Middle frontal gyrus (tissue), 1 donor: ENCODE data around the gene MAP3K12.
"Not testable (repeated sequence)": the region's sequence is repeated elsewhere in the genome, so short reads cannot be mapped to it uniquely, and the experiment has no call there.

Experiments
- DNase-seq: peaks from one replicate; pipeline ENCODE4 v3.0.0-alpha.2; 2015; ENCODE audit warnings: low spot score; ENCODE audit errors: extremely low spot score

Gene MAP3K12

DNA sequence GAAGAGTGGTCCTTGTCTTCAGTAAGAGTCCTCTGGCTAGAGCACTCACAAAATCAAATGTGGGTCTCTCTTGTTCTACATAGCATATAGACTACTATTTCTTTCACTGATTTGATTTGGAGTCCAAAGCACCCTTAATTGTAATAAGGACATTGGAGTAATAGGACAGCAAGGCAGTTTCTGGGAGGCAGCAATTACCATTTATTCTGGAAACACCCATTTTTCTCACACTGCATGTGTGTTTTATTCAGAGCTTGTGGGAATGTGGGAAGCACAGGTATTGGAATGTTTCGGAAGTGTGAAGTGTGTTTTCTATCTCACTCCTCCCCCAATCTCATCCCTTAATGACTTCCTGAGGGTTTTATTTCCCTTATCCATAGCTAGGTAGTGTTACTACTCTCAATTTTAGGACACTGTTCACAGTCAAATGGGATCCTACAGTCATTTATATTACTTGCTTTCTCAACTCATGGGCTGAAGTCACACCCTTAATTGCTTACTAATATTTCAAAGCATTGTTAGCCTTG is 27.1 kb downstream of the MAP3K12 start:
- DNase-seq: no peak

DNA sequence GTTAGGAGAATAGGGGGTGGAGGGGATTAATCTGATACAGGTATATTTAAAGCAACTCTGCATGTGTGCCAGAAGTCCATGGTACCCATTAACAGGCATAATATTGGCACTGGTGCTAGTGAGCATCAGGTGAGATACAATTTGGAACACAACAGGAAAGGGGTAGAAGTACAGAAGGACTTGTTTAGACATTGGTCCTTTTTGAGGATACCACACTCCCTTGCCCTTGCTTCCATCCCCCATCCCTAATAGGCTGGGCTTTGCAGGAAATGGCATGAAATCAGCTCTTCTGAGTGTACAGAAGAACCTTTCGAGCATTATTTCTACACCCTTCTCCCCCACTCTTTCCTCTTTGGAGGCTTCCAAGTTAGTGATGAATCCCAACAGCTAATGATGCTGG is 31.0 kb downstream of the MAP3K12 start:
- no peak for DNase-seq

DNA sequence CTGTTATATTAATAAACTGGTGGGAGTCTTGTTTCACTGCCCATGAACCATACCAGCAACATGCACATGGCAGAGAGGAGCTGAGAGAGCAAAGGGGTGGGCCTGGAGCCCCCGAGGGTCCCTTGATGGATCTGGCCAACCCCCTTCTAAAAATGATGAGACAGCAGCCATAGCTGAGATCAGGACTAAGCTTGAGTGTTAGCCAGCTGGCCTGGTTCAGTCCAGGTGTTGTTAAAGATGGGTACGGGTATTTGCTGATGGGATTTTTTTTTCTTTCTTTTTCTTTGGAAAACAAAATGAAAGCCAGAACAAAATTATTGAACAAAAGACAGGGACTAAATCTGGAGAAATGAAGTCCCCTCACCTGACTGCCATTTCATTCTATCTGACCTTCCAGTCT is 31.4 kb downstream of the MAP3K12 start:
- DNase-seq: no peak

DNA sequence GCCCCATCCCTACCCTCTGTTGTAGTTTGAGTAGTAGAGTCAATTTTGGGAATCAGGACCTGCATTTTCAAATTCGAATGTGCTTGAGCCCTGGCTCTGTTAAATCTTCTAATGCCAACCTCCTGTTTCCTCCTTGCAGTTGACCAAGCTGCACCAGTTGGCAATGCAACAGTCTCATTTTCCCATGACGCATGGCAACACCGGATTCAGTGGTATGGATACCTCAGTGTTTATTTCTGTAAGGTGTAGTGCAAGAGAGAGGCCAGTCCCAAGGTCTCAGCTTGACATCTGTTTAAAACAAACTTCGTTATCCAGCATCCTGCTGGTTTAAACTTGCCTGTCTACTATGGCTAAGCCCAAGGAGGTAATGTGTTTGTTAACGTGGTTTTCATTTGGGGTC is 32.2 kb downstream of the MAP3K12 start:
- no peak for DNase-seq

DNA sequence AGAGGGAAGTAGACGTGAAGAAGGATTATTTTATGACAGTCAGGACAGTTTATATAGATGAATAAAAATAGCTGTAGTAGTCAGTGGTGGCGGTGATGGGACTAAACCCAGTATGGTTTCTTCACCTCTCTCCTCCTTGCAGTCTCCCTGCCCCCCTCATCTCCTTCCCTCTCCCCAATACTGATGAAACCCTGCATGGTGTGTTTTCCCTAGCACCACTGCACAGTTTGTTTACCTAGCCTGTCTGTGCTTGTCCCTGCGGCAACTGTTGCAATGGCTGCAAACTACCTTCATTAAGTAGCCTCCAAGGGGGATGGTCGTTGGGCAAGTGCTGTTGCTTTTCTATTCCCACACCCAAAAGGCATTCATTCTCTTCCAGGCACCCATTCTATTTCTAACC is 32.6 kb downstream of the MAP3K12 start:
- no peak for DNase-seq

DNA sequence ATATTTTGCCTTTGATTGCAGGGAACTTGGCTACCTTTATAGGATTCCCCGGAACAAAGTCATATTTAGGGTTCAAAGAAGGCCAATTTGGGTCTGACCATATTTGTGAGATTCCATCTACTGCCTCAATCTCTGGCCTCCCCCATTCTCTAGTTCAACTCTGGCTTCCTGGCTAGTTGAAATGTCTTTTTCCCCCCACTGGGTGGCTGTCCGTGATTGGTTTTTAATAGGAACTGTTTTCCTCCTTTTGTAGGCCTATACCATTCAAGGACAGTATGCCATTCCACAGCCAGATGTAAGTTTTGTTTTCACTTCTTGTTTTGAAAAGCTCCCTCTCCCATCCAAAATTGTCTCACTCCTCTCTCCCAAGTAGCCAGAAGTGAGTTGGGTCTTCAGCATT is 33.6 kb downstream of the MAP3K12 start:
- no peak for DNase-seq

DNA sequence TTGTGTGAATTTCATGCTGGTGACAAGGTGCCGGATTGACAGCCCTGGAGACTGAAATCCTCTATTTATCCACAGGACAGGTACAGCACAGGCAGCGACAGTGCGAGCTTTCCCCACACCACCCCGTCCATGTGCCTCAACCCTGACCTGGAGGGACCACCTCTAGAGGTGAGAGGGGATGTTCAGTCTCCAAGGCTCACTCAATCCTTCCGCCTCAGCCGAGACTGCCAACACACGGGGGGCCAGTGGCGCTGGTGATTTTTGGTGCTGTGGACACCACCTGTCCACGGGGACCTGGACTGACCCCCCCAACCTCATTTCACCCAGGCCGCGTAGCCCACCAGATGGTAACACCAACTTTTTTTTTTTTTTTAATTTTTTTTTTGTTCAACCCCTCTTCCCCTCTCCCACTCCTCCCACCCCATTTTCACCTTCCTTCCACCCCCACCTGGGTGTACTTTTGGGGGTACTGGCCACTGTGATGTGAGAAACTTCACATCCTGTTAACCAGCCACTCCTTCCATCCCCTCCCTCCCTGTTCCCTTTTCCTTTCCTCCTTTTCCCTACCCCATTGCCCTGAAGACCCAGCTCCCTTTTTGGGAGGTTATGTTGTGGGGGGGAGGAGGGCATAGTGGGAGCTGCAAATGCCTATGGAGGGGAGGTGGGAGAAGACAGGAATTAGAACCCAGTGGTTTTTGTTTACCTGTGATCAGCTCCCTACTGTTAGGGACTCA is 34.4 kb downstream of the MAP3K12 start:
- DNase-seq: no peak

DNA sequence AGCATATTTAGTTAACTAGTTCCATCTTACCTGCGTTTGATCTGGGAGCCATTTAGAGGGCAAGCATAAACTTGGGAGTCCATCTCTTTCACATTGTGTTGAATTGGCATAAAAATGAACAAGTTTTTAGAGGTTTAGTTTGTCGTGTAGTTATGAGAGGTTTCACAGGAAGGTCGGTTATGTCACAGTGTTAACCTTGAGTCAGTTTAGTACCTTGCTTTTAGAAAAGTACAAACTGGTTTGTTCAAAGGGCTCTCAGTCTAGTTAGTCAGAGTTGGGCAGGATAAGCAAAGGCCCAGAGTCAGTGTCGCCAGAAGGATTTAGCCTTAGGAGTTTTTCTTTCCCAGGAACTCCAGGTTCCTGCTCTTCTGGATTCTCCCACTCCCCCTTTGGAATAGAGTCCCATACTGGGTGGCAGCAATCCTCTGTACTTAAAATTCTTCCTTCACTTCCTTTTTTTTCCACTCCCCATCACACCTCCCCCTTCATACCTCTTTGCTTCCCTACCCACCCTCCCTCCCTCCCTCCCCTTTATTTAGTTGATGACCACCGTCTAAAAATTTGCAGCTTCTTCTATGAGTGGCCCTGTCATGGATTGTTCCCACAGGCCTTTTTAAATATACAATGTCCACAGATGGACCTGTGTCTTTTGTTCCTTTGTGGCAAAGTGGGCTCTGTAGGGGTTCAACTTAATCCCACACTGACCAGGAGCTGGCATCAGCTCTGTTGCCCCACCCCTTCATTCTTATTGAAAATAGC is 35.3 kb downstream of the MAP3K12 start:
- DNase-seq: no peak

DNA sequence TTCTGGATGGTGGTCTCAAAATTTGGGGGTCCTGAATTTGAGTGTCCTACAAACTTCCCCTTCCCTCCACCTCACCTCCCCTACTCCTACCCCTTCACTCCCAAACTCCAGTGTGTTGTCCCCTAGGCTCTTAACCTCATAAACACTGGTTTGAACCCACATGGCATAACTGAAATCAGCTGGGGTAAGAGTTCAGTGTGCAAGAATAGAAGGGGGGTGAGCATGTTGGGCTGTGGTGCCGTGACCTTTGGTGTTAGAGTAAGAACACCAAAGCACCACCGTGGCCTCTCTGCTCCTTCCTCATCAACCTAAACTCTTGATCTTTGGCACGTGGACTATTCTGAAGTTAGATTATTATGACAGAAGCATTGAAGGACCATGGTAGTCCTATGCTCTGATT is 36.3 kb downstream of the MAP3K12 start:
- no peak for DNase-seq

DNA sequence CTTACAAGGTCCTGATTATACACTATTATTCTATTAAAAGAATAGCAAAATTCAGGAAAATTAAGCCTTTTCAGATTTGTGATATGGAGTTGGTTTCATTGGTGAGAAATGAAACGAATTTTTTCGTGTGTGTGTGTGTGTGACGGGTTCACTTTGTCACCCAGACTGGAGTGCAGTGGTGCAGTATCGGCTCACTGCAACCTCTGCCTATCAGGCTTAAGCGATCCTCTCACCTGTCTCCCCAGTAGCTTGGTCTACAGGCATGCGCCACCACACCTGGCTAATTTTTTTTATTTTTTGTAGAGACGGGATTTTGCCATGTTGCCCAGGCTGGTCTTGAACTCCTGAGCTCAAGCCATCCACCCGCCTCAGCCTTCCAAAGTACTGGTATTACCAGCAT is 37.7 kb downstream of the MAP3K12 start:
- no peak for DNase-seq

DNA sequence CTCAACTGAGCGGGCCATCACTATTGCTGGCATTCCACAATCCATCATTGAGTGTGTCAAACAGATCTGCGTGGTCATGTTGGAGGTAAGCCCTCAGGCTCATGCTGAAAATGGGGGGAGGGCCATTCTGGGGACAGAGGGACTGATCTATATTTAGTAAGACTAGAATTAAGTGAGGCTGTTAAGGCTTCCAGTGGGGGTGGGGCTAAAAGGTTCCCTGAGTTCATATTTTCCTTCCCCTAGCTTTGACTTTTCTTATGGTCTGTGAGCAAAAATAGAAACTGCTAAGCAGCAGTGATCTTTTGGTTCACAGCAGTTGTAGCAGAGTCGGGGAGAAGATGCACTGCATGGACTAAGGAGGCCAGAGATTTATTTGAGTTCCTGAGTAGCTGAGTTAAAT is 38.2 kb downstream of the MAP3K12 start:
- DNase-seq: no peak

DNA sequence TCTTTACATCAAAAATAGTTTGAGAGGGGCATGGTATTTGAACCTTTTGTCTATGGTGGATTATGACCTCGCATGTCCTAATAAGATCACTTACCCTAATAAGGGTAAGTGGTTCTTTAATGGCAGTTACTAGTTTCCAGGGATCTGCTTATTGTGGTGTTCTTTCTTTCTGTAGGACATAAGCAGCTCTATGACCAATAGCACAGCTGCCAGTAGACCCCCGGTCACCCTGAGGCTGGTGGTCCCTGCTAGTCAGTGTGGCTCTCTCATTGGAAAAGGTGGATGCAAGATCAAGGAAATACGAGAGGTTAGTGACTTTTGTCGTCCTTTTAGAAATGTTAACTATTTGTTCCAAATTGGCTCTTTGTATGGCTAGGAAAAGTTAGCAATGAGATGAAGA is 40.2 kb downstream of the MAP3K12 start:
- no peak for DNase-seq

DNA sequence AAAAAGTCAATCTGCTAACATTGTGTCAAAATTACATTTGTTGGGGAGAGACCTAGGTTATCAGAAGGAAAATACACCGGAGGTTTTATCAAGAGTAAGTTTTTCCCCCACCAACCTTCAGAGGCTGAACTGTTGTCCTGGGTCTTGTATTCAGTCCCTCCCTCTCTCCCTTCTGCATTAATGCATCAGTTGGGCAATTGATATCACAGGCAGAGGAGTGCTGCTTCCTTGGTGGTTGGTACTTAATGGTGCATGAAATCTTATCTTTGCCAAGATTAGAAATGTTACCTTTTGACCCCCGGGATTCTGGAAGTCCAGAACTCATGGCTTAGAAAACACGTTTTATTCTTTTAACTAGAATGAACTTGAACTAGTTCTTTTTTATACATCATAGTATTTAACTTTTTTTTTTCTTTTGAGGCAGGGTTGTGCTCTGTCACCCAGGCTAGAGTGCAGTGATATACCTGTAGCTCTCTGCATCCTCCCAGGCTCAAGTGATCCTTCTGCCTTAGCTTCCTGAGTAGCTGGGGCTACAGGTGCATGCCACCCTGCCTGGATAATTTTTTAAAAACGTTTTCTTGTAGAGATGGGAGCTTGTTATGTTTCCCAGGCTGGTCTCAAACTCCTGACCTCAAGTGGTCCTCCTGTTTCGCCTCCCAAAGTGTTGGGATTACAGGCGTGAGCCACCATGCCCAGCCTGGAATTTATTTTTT is 42.4 kb downstream of the MAP3K12 start:
- DNase-seq: no peak

DNA sequence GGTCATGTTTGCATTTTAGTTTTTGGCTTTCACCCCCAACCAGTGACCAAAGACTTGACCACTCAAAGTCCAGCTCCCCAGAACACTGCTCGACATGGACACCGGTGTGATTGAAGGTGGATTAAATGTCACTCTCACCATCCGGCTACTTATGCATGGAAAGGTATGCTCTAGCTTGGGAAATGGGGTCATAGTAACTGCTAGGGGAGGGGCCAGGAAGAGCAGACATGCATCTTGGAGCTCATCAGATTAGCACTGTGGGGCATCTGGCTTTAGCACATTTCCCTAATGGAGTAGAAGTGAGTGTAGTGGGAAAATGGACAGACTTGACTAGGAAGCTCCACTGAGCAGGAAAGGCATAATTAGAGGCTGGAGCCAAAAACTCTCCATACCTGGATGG is 44.6 kb downstream of the MAP3K12 start:
- DNase-seq: no peak

DNA sequence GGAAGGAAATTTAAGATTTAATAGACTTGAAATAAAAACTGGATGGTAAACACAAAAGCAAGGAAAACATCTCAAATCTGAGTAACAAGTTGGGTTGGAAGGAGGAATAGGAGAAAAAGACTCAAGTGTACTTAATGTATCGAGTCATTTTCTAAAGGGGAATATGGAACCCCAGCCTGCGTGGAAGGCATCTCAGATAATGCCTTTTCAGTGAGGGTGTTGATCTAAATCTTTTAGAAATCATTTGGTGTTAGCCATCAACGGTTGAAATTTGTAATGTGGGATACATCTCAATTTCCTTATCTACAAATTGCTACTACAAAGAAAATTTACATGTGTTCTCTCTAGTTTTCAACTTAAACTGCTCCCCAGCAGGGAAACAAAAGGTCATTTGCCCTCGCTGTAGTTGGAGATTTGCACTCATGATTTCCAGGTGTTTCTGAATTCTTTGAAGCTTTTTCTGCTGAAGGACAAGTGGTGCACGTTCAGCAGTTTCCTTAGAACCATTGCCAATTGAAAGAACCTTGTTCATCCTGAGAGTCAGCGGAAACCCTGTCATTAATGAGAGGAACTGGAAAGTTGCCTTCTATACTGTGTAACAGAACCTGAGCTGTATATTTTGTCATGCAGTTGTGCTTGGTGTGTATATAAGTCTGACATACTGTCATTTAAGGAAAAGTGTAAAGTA is 45.2 kb downstream of the MAP3K12 start:
- no peak for DNase-seq

DNA sequence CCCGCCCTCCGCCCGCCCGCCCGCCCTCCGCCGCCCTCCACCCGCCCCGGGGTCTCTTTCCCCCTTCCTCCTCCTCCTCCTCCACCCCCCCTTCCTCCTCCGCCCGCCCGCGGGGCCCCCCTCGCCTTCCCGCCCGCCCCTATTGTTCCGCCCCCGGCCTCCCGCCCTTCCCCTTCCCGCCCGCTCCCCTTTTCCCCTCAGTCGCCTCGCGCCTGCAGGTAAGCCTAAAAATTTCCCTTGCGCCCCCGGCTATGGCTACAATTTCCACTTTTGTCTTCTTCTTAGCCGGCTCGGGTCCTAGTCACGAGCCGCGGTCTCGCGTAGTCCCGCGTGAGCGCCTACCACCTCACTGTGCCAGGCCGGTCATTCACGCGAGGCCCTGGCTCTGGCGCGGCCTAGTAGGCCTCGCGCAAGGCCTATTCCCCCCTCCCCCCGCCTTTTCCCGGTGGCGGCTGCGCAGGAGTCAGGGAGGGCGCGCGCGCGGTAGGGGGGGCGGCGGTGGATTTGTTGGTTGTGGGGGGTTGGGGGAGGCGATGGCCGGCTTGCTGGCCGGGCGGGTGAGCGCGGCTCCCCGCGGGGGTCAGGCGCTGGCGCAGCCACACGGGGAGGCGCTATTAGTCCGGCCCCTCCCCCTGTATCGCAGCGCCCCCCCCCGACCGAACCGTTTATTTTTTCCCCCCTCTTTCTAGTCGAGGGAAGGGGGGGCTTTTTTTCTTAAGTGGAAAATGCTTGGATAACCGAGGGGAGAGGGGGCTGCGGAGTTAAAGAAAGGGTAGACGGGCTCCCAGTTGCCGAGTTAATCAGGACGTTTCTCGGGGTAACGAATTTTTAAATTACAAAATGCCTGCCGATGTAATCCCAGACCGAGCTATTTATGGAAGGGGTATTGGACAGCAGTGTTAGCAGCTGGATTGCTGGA is 46.8 kb downstream of the MAP3K12 start:
- peak; percentile 40 for DNase-seq

DNA sequence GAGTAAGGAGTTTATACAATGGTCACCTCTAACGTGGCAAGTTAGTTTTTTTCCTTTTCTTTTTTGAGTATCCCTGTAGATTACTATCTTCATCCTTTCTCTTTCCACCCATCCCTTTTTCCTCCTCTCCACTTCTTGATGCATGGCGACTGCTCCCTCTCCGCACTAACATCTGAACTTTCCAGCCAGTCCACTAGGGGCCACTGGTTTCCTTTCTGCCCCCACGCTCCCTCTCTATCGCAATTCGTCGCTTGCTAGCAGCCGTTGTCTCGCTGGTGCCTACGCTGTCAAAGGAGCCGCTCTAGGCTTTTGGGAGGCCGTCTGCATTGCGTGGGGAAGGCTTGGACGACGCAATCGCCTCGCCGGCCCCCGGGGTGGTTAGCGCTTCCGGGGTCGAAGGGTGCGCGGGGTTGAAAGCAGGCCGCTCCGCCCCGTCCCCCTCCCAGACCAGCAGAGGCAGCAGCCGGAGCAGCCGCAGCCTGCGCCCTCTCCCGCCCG is 47.5 kb downstream of the MAP3K12 start, which contains the start of gene PCBP2:
PCBP2 (plus strand) TSS at position 442 of the 498 bp plus-strand sequence. CDS start 2,699 bp downstream, outside the sequence.
- peak; percentile 100 for DNase-seq

DNA sequence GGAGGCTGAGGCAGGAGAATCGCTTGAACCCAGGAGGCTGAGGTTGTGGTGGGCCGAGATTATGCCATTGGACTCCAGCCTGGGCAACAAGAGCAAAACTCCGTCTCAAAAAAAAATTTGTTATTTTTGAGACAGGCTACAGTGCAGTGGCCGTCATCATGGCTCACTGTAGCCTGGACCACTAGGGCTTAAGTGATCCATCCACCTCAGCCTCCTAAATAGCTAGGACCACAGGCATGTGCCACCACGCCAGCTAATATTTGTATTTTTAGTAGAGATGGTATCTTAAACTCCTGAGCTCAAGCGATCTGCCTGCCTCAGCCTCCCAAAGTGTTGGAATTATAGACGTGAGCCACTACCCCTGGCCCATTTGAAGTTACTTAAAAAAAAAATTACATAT is 48.3 kb downstream of the MAP3K12 start:
- DNase-seq: no peak

DNA sequence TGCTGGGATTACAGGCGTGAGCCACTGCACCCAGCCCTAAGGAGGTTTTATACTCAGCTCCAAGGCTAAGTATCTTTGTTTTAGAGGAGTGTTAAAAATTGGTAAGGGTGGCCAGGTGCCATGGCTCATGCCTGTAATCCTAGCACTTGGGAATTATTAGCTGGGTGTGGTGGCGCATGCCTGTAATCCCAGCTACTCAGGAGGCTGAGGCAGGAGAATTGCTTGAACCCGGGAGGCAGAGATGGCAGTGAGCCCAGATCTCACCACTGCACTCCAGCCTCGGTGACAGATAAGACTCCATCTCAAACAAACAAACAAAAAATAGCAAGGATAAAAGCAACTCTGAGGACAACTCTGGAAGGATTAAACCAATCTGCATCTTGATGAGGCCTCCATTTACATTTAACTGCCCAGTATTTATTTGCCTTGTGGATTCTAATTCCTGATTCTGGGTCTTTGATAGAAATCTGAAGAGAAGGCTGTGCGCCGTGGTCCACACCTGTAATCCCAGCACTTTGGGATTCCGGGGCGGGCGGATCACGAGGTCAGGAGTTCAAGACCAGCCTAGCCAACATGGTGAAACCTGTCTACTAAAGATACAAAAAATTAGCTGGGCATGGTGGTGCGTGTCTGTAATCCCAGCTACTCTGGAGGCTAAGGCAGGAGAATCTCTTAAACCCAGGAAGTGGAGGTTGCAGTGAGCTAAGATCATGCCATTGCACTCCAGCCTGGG is 54.5 kb downstream of the MAP3K12 start:
- not testable (repeated sequence) for DNase-seq
